ENCODE data around the gene FOXO4.

FOXO4 gene

GRCh38 chrX:71144651-71145050 is 49.0 kb downstream of the FOXO4 start, which contains the start of gene NLGN3:
Gene NLGN3, plus strand, starts transcription at chrX:71144841. Its CDS starts 2,909 bp downstream, at chrX:71147750.
- DNase-seq = peak; percentile 17

GRCh38 chrX:71147496-71148277 is 52.0 kb downstream of the FOXO4 start:
- DNase-seq = no peak

GRCh38 chrX:71148278-71148663 is 52.6 kb downstream of the FOXO4 start:
- DNase-seq = no peak

GRCh38 chrX:71151366-71151765 is 55.7 kb downstream of the FOXO4 start:
- DNase-seq = no peak
